HK-2 (cell line): ENCODE measurements around the gene RNU7-1.

Experiments used
- DNase-seq: peaks from one replicate; pipeline ENCODE4 v3.0.0-alpha.2; 2018; ENCODE audit not compliant: unreplicated experiment

Gene RNU7-1

DNA sequence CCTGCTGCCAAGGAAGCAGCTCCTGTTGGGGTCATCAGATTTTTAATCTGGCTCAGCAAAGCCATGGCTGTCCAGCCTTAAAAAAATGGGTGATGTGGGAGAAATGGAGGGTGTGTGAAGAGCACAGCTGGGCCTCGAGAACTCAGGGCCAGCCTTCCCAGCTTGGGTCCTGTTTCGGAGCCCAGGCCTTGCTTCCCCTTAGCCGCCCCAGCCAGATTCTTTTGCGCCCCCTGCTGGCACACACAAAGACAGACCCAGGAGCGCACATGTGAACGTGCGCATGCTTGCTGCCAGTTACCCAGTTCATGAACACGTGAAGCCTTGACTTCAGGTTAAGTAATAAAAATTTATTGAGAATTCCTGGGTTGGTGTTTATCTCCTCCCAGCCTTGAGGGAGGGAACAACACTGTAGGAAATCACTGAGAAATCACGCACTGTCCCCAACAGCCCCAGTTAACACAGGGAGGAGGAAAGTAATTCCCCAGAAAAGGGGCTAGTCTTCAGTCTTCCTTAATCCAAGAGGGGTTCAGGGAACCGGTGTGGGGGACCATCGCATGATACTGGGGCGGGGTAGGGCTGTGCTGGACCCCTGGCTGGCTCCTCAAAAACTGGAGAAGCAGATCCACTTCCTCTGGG, 21.5 kb downstream of the RNU7-1 start:
- DNase-seq, result peak; percentile 61

DNA sequence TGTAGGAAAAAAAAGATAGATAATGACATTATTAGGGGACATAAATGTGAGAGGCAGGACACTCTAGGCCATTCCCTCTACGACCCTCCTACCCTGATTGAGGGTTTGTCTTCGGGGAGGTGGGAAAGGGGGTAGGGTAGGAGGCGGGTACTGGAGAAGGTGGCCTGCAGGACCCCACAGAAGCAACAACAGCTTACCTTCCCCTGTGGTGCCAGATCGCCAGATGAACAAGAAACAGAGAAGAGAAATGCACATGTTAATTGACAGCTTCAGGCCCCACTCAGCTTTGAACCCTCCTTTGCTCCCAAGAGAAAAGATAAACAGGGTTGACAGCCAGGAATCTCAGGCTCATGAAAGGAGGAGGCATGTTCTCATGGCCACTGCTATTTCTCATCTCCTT, 22.1 kb downstream of the RNU7-1 start:
- DNase-seq, result no peak

DNA sequence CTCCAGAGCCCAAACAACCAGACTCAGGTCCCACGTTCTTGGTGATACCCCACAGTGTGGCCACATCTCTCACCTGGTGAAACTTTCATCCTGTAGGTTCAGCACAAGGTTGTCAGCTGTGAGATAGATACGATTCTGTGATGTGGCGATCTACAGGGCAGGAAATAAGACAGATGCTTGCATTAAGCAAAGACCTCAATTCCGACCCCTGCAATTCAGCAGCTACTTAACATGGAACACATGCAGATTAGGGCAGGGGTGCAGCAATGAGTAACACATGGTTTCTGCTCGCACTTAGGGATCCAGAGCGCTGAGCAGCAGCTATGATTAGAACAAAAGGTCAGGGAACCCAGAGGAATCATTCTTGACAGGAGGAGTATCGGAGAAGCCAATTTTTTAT, 22.7 kb downstream of the RNU7-1 start:
- no peak for DNase-seq

DNA sequence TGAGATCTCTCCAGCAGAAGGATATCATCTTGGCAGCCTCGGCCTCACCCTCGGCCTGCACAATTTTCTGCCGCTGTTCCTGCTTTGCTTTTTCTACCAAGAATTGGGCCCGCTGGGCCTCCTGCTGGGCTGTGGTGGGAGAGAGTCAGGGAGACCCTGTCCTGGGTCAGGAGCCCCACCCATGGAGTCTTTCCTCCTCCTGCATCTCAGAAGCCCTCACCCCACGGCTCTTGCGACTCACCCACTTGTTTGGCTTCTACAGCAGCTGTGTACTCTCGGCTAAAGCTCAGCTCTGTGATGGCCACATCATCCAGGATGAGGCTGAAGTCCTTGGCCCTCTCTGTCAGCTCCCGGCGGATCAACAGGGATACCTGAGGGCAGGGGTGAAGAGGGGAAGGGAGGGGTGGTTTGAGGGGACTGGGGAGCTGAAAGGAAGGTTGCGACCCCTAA, 24.1 kb downstream of the RNU7-1 start:
- DNase-seq, result no peak

DNA sequence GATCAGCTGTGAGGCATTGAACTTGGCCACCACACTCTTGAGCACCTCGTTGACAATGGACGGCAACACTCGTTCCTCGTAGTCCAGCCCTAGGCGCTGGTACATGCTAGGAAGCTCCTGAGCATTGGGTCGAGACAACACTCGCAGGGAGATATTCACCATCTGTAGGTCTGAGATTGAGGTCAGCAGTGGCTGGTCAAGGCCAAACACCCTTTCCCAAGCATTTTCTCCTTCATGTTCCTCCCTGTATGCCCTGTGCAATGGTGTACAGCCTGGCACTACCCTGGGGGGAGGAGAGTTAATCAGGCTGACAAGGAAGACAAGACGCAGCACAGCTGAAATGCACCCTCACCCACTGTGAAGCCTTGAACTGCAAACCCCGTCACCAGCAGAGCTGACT, 24.8 kb downstream of the RNU7-1 start:
- DNase-seq, result no peak

DNA sequence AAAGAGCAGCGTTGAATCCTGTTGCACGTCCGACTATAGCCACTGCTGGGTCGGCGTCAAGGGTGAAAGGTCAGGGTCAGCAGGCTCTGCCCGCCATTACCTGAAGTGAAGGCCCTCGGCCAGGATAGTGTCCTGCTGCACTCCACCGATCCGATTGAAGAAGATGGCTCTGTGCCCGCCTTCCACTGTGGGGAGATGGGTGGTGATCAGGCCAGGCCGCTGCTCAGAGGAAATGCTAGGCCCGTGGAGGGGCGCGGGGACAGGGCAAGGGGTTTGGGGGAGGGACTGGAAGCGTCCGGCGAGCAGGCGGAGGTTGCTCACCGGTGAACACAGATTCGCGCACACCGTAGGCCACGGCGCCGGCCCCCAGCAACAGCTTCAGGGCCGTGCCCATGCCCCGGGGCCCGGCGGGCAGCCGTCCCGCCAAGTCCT, 26.5 kb downstream of the RNU7-1 start:
- no peak for DNase-seq

DNA sequence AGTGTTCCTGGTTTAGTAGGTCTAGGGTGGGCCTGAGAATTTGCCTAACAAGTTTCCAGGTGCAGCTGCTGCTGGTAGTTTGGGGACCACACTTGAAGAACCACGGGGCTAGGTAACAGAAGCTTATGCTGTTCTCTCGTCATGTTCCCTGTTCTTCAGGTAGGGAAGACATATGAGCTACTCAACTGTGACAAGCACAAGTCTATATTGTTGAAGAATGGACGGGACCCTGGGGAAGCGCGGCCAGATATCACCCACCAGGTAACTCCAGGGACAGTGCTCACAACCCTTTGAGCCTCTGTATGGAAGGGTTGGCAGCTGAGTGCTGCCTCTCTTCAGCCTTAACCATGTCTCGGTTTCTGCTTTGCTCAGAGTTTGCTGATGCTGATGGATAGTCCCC, 30.6 kb downstream of the RNU7-1 start:
- no peak for DNase-seq

DNA sequence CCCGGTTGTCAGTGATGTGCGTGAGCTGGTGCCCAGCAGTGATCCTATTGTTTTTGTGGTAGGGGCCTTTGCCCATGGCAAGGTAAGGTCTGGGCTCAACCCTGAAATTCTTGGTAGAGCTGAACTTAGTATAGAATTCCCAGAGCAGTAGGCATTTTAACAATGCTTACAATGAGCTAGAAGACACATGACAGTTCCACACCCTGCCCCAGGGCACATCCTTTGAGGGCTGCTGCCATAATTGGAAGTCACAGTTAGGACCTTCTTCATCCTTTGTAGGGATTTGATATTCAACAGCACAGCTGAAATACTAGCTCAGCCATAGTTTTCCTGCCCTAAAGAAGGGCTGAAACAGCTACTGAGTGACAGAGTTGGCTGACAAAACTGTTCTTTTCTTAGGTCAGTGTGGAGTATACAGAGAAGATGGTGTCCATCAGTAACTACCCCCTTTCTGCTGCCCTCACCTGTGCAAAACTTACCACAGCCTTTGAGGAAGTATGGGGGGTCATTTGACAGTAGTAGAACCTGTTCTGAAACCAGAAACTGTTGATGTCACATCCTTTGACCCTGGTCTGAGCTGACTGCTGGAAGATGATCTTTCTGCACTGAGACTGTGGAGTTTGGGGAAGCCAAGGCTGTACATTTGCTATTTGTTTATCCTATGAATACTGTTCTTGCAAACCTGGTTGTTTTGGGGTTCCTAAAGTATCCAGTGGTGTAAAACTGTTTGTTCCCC, 31.8 kb downstream of the RNU7-1 start:
- no peak for DNase-seq

DNA sequence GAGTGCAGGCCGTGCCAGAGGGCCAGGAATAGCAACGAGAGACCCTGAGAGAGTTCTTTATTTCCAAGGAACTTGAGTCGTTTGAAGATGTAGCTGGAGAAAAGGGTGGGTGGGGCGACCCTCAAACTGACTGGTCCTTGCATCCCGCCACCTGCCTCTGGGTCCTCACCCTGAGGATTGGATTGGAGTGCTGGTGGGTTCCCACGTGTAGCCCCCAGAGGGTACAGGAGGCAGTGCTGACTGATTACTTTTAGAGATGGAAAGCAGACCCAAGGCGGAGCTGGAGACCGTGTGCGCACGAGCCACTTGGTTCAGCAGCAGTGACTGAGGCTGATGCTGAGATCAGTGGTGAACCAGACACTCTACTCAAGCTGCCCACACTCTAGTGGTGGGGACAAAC, 34.0 kb downstream of the RNU7-1 start:
- no peak for DNase-seq

DNA sequence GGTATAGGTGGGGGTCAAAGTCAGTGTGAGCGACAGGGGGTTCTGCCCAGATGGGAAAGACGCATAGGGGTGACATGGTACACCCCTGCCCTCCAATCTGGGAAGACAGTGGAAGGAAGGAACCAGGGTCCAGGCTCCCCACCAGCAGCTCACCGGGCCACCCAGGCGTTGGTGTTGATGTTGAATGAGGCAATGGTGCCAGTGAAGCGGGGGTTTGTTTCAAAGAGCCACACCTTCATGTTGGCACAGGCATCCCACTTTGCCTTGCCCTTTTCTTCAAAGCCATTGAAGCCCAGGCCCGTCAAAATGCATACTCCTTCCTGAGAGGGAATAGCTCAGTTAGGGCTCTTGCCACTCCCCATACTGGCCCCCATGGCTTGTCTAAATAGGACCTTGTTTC, 34.6 kb downstream of the RNU7-1 start:
- DNase-seq, result no peak

DNA sequence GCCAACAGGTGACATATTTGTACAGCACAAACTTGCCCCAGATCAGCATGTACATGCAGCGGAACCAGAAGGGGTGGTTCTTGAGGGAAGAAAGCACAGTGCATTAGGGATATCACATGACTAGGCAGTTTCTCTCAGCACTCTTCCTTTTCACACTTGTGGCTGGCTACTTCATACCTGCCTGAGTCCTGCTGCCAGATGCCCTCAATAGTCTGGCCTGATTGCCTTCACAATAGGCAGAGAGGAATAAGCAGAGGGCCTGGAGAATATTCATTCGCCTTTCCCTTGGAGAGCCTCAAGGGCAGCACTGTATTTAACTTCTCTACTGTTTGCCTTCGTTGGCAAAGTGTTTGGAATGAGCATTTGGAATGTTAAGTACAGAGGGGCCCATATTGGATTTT, 35.0 kb downstream of the RNU7-1 start:
- DNase-seq, result no peak

DNA sequence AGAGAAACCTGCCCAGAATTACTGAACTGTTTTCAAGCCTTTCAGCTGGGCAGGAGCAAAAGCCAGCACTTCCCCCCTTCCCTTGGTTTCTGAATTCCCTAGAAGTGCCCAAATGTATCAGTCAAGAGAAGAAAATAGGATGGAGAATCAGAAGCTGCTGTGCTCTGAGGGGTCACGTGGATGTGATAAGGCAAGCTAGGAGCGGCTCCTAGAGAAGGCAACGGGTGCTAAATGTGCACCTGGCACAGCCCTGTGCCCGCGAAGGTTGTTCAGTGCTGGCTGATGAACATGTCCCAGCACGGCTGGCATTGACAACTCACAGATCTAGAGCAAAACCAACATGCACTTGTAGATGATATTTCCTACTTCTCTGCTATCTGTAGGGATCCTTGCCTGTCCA, 35.4 kb downstream of the RNU7-1 start:
- DNase-seq, result no peak

DNA sequence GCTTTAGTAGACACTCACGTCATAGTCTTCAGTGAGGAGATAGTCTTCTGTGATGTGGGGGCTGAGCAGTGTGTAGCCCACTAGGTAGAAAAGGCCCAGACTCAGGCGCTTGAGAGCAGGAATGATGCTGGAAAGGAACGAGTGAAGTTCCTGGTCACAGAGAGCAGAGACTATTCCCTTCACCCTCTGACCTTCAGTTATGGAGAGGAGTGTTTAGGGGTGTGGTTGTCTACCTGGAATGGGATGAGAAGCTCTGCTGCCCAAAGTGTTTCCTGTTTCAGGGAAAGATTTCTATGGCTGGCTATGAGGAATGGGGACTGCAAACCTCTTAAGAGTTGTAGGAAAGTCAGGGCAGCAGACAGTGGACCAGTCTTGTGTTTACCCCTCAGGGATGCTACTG, 35.8 kb downstream of the RNU7-1 start:
- DNase-seq, result no peak

DNA sequence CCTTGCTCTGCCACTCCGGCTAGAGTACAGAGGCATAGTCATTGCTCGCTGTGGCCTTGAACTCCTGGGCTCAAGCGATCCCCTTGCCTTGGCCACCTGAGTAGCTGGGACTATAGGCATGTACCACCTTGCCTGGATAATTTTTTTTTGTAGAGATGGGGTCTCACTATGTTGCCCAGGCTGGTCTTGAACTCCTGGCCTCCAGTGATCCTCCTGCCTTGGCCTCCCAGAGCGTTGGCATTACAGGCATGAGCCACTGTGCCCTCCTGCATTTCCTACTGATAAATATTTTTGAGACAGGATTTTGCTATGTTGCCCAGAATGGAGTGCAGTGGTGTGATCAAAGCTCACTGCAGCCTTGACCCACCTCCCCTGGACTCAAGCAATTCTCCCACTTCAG, 36.5 kb downstream of the RNU7-1 start:
- DNase-seq, result no peak

DNA sequence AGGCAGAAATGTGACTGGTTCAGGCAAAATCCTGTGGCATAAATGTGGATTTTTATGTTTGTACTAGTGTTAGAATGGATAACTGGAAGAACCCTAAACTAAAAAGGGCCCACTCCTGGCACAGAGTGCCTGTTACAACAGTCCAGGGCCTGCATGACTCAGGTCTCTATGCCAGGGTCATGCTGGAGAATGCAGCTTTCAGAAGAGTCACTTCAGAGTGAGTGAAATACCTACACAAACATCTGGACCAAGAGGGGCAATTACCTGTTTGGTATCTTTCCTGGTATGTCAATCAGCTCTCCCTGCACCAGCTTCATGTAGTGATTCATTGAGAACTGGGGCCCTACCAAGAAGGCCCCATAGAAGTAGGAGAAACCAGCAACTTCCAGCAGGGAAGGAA, 37.1 kb downstream of the RNU7-1 start:
- no peak for DNase-seq

DNA sequence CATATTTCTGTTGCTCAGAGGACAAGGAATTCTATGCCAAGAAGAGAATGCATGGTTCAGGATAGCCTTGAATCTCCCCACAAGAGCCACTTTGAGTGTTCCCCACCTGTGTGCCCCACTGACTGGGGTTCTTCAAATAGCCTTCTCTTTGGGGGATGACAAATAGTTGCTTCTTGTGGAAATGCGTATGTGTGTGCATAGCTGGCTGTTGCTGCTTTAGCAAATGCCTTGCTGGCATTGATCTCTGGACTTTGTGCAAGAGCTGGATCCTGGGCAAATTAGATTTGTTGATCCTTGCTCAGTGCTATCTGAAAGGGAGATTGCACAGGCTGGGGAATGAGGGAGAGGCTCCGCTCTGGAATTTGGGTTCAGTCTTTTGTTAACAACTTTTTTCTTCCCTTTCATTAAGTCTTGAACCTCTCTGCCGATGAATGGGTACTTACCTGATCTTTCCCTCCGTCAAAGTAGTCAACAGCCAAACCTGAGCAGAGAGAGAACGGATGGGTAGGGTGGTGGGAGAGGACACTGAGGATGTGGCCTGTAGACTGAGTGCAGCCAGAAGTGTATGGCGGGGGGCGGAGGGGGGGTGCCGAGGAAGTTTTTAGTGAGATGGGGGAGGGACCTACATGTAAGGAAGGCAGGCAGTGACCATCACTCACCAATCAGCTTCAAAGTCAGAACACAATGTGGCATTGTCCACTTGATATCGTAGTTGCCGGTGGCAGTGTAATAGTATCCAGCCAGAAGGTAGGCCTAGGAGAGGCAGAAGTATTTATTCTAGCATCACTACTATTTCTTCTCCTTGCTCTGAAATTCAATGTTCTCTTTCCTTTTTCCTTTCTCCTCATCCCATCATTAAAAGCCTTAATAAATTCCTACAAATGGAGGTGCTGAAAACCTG, 37.8 kb downstream of the RNU7-1 start:
- no peak for DNase-seq

DNA sequence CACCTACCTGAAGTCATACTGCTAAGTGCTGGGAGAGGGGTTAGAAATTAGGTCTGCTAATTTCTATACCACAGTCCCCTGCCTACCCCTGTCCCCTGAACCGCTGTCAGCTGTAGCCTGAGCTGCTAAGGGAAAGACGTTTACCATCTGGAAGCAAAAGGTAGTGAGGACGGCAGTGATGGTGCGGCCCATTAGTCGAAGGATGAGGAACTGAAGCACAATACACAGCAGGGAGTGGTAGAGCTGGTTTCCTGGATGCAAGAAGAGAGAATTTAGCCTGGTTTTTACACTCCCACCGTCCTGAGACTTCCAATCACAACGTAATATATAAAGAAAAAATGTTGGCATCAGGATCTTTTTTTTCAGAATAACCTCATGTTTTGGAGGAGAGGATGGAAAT, 38.9 kb downstream of the RNU7-1 start:
- no peak for DNase-seq

DNA sequence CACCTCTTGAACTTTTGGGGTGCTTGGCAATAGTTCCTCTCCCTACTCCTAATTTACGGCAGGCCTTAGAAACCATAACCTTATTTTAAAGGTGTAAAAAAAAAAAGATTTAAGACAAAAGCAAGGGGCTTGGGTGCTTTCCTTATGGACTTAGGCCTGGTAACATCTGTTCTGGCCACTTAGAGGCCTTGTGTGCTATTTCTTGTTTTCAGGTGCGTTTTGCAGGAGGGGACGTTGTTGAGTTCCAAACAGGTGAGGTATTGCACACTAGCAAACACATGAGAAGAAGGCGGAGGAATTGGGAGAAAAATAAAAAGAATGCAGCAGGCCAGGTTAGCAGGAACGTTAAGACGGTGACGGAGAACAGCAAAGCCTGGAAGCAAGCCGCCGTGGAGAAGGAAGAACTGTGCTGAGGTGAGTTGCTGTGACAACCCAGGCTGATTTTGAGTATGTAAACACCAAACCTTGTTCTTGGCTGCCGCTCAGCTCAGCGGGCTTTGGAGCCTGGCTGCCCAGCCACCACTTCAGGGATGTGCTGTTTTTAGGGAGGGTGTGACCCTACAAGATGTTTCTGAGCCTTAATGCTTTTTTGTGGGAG, 44.4 kb downstream of the RNU7-1 start:
- no peak for DNase-seq
